SU-DHL-6 (cell line): ENCODE data around the gene KRABD2.

Source experiments
- H2AFZ ChIP-seq: fragments of 200-600 bp; sonication (generic); 2 replicates; pipeline ENCODE4 v1.6.1; 2014; ENCODE audit warnings: low read depth, mild to moderate bottlenecking, moderate library complexity, mixed read lengths, antibody characterized with exemption, low read length; ENCODE audit not compliant: severe bottlenecking
- H3F3A ChIP-seq: fragments of 200-600 bp; shearing (Covaris generic); 2 replicates; pipeline ENCODE4 v1.6.0; 2016; ENCODE audit warnings: antibody characterized with exemption, mild to moderate bottlenecking; ENCODE audit not compliant: insufficient read depth
- H3K27ac ChIP-seq: fragments of 200-600 bp; sonication (generic); 2 replicates; pipeline ENCODE4 v1.5.1; 2016; ENCODE audit warnings: low read depth, mild to moderate bottlenecking, low read length, moderate library complexity, mixed read lengths
- H3K27me3 ChIP-seq: fragments of 200-600 bp; sonication (generic), shearing (Covaris generic); 2 replicates; pipeline ENCODE4 v1.6.0; 2014; ENCODE audit warnings: mild to moderate bottlenecking, low read length
- H3K36me3 ChIP-seq: fragments of 200-600 bp; sonication (generic); 2 replicates; pipeline ENCODE4 v1.6.1; 2014; ENCODE audit warnings: mild to moderate bottlenecking, low read length, mixed read lengths
- H3K4me2 ChIP-seq: fragments of 300-600, 200-600 bp; shearing (Covaris generic), sonication (generic); 2 replicates; pipeline ENCODE4 v1.6.0; 2014; ENCODE audit warnings: low read length, low read depth, mild to moderate bottlenecking; ENCODE audit not compliant: poor library complexity, severe bottlenecking
- H3K4me3 ChIP-seq: fragments of 200-600 bp; sonication (generic); 2 replicates; pipeline ENCODE4 v1.5.1; 2014; ENCODE audit warnings: antibody characterized with exemption, low read length, mild to moderate bottlenecking, mixed read lengths; ENCODE audit not compliant: insufficient read depth, poor library complexity, severe bottlenecking
- H3K79me2 ChIP-seq: fragments of 200-600 bp; sonication (generic); 2 replicates; pipeline ENCODE4 v1.6.1; 2014; ENCODE audit warnings: mild to moderate bottlenecking, low read length, moderate library complexity; ENCODE audit not compliant: insufficient read depth
- H3K9ac ChIP-seq: fragments of 200-600 bp; sonication (generic); 2 replicates; pipeline ENCODE4 v1.7.0; 2014; ENCODE audit warnings: mild to moderate bottlenecking, low read length
- H3K9me2 ChIP-seq: fragments of 200-600 bp; sonication (generic); replicated peaks from 2 replicates; pipeline ENCODE4 v1.6.1; 2014; ENCODE audit warnings: low read length; ENCODE audit not compliant: insufficient read depth
- H3K9me3 ChIP-seq: fragments of 200-600 bp; sonication (generic); 2 replicates; pipeline ENCODE4 v1.6.1; 2014; ENCODE audit warnings: low read length, mixed read lengths; ENCODE audit not compliant: insufficient read depth
- H4K20me1 ChIP-seq: fragments of 200-600 bp; sonication (generic); 2 replicates; pipeline ENCODE4 v1.6.1; 2014; ENCODE audit warnings: low read depth, mild to moderate bottlenecking, antibody characterized with exemption, low read length, moderate library complexity, mixed read lengths
- CTCF ChIP-seq: fragments of 200-600 bp; sonication (generic); IDR thresholded peaks from one replicate; pipeline ENCODE4 v1.5.1; 2017; ENCODE audit warnings: antibody characterized with exemption, mild to moderate bottlenecking, low read length, moderate library complexity; ENCODE audit not compliant: insufficient read depth, poor library complexity, severe bottlenecking
- EZH2phosphoT487 ChIP-seq: fragments of 200-600 bp; sonication (generic), shearing (Covaris generic); conservative IDR thresholded peaks from 2 replicates; pipeline ENCODE4 v1.6.1; 2018; ENCODE audit warnings: mild to moderate bottlenecking, antibody characterized with exemption, low read length, moderate library complexity, mixed read lengths

The KRABD2 gene

DNA sequence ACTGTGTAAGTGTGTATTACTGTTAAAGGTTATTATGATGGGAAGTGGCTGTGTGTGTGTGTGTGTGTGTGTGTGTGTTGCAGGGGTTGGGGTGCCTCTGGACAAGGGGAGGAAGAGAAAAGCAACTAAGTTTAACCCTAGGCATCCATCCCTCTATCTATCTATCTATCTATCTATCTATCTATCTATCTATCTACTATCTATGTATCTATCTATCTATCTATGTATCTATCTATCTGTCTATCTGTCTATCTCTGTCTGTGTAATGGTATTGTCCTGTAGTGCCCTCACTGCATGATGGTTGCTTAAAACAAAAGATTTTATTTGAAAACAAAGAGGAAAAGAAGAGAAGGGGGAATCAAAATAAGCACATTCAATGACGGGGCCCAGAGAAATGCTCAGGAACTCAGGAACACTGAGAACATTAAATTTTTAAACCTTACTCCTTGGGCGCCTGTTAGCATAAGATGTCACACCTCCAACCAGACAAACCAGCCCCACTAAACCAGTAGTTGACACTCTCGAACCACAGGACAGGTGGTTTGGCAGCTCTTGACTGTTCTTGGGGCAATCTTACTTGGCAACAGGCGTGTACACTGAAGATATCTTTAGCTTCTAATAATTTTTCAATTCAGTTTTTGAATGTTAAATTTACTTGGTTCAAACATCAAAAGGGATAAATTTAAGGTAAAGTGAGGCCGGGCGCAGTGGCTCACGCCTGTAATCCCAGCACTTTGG is 11.6 kb upstream of the KRABD2 start:
- no peaks in the 10 kb centered on the region for H3K36me3 ChIP-seq
- H3F3A ChIP-seq = no peaks in the 10 kb centered on the region
- no peaks in the 10 kb centered on the region for H4K20me1 ChIP-seq
- no peaks in the 10 kb centered on the region; the same call in 1 of the 2 replicates for H3K79me2 ChIP-seq
- no peaks in the 10 kb centered on the region for H3K9me3 ChIP-seq
- no peak overlapping the region for H3K4me2 ChIP-seq
- no peak overlapping the region for H2AFZ ChIP-seq
- H3K27ac ChIP-seq = no peak overlapping the region
- H3K9me2 ChIP-seq = no peaks in the 10 kb centered on the region
- no peaks in the 10 kb centered on the region for H3K27me3 ChIP-seq
- TF ChIP-seq EZH2phosphoT487 = no peak
- no peak for TF ChIP-seq CTCF
- no peak overlapping the region for H3K9ac ChIP-seq
- H3K4me3 ChIP-seq = no peak overlapping the region

DNA sequence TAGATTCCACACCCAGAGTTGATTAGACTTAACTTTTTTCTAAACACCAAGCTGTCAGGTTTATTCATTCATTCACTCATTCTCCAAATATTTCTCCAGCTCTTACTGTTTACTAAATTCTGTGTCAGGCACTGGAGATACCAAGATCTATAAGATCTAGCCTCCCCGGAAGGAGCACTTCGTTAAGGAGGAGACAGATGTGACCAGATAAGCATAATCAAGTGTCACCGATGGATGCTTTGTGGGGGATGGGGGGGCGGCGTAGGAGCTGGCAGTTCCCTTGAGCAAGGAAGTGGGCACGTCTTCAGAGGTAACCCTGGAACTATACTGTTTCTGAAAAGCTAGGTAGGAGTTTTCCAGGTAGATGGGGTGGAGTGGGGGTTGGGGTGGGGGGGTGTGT is 10.3 kb upstream of the KRABD2 start:
- H3F3A ChIP-seq = peaks cover 8% of the 10 kb centered on the region
- no peak overlapping the region for H3K9ac ChIP-seq
- no peaks in the 10 kb centered on the region for H3K9me2 ChIP-seq
- H3K4me2 ChIP-seq = no peak overlapping the region
- no peak overlapping the region for H3K27ac ChIP-seq
- H3K79me2 ChIP-seq = peaks cover 12% of the 10 kb centered on the region
- H3K36me3 ChIP-seq = peaks cover 6% of the 10 kb centered on the region
- H3K27me3 ChIP-seq = no peaks in the 10 kb centered on the region
- no peaks in the 10 kb centered on the region for H3K9me3 ChIP-seq
- H3K4me3 ChIP-seq = no peak overlapping the region
- no peak for TF ChIP-seq CTCF
- no peaks in the 10 kb centered on the region for H4K20me1 ChIP-seq
- H2AFZ ChIP-seq = no peak overlapping the region

- Histone ChIP-seq H3K27me3 (no peaks in the 10 kb centered on the region), H2AFZ (no peak overlapping the region), H3K9ac (peak overlapping the region; percentile 85), H3K79me2 (peaks cover 31% of the 10 kb centered on the region), H3K4me3 (no peak overlapping the region), H3K36me3 (peaks cover 25% of the 10 kb centered on the region), H3K4me2 (peak overlapping the region; percentile 81), H3K9me2 (no peaks in the 10 kb centered on the region), H4K20me1 (peaks cover 13% of the 10 kb centered on the region; the same call in 1 of the 2 replicates), H3F3A (peaks cover 28% of the 10 kb centered on the region), H3K27ac (no peak overlapping the region), H3K9me3 (no peaks in the 10 kb centered on the region)
- TF ChIP-seq CTCF = no peak
- TF ChIP-seq EZH2phosphoT487 = no peak
These were observed 8.4 kb upstream of the KRABD2 start for GRCh38 chr17:8384801-8385378.
